HG03025 (cell line): ENCODE results near the gene NPHP4.

Experiments used
- ATAC-seq: cut with Tn5 transposase; IDR thresholded peaks from one replicate; pipeline ENCODE4 v1.9.1; 2021; ENCODE audit warnings: mild to moderate bottlenecking, moderate library complexity; ENCODE audit not compliant: unreplicated experiment, low FRiP score

The NPHP4 gene

DNA sequence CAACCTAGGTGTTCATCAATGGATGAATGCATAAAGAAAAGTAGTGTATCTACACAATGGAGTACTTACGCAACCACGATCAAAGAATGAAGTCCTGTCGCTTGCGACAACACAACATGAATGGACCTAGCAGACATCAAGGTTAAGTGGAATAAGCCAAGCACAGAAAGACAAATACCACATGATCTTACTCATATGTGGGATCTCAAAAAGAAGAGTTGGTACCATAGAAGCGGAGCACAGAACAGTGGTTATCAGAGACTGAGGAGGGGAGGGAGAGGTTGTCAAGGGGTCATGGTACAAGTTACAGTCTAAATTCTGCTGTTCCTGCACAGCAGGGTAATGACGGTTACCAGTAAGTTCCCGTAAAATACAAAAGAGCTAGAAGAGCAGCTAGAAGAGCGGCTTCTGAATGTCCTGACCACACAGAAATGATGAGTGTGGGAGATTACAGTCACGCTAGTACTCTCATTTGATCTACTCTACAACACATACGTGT, 36.7 kb downstream of the NPHP4 start:
- ATAC-seq: no peak

GRCh38 chr1:5954964-5955363, 37.3 kb downstream of the NPHP4 start:
- no peak for ATAC-seq

DNA sequence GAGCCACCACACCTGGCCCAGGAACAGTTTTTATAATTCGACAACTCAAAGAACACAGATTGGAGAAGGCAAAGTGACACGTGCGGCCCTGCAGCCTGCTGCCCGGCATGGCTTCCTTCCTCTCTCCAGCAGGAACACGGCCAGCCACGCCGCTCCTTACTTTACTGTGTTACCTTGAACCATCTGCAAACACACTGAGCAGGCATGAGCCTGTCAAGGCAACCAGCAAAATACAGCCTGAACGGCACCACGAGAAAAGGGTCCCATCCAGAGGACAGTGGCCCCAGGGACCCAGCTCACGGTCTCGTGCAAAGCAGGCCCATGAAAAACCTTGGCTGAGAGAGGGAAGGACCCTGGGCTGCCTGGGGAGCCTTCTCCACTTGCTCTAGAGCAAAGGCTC, 38.8 kb downstream of the NPHP4 start:
- ATAC-seq: no peak

DNA sequence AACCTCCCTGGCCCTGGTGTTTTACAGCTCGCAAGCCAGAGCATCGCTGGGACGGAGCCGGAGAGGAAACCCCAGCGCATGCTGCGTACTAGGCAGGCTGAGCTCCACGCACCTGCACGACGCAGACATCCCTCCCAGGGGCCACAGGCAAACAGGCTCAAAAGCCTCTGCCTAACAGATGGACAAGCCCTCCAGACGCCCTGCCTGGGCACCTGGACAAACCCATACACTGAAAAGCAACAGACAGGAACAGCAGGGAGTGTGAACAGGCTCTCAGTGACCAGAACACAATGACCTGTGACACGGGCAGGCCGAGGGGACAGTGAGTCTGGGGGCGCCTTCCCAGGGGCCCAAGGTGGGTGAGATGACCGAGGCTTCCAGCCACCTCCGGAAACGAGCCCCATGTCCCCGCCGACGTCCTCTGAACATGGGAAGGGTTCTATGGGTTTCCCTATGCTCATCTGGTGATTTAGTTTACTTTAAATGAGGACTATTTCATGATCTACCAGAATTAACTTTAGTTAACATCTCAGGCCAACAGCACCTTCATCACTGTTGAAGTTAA, 40.3 kb downstream of the NPHP4 start:
- no peak for ATAC-seq

- no peak for ATAC-seq
Measured at GRCh38 chr1:5950994-5951785, 41.0 kb downstream of the NPHP4 start.

DNA sequence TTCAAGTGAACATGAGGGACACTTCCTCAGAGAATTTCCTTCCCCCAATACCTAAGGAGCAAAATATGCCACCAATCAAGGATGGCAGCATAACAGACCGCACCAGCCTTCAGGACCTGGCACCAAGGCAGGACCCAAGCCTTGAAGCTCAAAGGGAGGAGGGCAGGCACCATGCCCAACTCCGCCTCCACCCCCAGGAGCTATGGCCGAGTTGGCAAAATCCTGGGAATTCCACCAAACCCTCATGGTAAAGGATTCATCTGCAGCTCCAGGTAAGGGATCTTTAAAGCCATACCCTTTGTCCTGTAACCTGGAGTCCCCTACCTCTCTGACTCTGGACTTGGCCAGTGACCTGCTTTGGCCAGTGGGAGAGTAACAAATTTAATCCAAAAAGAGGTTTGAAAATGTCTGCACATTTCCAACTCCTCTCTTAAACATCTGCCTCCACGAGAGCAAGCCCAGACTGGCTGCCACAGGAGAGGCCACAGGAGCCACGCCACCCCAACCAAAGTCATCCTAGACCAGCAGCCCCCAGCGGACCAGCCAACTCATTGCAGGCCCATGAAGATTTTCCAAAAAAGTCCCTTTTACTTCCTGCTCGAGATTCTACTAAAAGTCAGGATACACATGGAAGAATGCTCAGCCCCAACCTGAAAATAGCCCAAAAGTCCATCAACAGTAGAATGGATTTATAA, 41.9 kb downstream of the NPHP4 start:
- no peak for ATAC-seq

DNA sequence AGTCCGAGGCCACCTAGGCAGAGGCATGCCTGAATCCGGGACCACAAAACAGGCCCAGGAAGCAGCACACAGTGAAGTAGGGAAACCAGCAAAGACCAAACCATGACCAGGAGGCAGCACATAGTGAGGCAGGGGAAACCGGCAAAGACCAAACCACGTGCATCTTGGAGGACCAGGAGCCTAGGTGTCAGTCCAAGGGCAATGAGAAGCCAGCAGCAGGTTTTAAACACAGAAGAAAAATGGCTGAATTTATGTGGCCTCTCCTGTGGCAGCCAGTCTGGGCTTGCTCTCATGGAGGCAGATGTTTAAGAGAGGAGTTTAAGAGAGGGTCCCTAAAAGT, 42.5 kb downstream of the NPHP4 start:
- no peak for ATAC-seq

GRCh38 chr1:5949085-5949760, 43.0 kb downstream of the NPHP4 start:
- ATAC-seq: no peak

DNA sequence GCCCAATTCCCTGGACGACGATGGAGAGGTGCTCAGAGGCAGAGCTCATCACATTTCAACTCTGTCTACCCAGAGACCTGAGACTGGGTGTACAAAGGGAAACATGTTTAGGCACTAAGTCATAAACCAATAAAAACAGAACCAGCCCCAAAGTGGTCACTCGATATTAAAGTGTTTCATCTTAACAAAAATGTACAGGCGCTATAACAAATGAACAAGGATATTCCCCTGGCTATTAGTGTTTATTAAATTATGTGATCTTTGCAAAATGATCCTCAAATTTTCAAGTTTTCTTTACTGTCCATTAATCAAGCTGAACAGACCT, 43.6 kb downstream of the NPHP4 start:
- ATAC-seq: no peak

DNA sequence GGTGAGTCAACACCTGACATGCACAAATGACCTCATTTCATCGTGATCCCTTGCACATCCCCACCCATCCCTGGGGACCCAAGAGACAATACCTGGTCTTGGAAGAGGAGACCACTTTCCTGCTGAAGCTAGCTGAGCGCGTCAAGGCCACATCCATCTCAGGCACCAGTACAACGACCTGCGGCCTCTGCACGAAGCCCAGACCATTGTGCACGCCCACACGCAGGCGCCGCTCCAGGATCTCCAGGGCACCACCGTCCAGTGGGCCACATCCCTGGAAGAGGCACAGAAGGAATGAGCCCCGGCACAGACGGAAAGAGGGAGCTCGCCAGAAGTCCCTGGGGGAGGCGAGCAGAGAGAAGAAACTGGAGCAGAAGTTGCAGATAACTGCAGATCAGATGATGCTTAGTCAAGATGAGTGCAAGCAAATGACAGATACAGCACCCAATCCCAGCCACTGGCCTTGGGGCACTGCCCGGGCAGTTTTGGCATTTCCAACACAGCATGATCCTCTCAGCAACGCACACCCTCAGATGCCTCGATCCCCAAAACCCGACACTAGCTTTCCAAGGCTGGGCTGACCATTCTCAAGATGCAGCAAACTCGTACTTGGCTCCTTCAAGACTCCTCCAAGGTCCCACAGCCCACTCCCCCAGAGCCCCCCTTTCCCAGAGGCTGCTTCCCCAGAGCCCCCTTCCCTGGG, 44.1 kb downstream of the NPHP4 start:
- ATAC-seq: no peak

GRCh38 chr1:5947071-5947821, 45.0 kb downstream of the NPHP4 start:
- ATAC-seq: no peak

- ATAC-seq: no peak
Measured at GRCh38 chr1:5945445-5945844, 46.8 kb downstream of the NPHP4 start.

DNA sequence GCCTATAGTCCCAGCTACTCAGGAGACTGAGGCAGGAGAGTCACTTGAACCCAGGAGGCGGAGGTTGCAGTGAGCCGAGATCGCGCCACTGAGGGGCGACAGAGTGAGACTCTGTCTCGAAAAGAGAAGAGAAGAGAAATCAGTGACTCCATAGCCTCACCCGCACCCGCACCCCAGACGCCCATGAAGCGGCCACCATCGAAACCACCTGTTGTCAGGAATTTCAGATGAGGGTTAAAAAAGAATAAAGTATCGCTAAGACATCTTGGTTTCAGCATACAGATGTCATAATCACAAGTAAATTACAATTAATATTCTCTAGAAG, 47.4 kb downstream of the NPHP4 start:
- no peak for ATAC-seq

DNA sequence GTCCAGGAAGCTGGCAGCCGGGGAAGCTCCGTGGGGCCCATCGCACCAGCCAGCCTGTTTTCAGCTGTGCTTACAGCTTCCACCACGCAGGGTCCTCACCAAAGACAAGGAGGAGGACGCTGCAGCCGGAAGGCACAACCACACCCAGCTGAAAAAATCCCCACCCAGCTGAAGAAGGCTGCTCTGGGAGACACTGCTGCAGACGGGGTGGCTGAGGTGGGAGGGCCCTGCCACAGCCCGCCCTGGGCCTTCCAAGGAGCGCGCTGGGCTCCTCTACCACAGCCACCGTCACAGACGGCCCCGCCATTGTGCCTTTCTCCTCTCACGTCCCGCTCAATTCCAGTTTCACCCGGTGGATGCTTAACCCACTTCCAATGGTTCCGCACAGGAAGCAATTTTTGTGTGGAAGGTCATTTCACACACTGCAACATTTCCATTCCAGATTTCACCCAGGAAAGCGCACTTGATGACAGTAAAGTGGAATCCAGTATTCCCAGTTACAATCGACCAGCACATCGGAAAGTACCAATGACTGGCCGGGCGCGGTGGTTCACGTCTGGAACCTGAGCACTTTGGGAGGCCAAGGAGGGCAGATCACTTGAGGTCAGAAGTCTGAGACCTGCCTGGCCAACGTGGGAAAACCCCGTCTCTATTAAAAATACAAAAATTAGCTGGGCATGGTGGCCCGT, 47.9 kb downstream of the NPHP4 start:
- no peak for ATAC-seq

- ATAC-seq: no peak
Measured at GRCh38 chr1:5943343-5944124, 48.7 kb downstream of the NPHP4 start.

GRCh38 chr1:5941671-5942070, 50.6 kb downstream of the NPHP4 start:
- ATAC-seq: no peak

- ATAC-seq: no peak
Measured at GRCh38 chr1:5940723-5941407, 51.4 kb downstream of the NPHP4 start.
